ENCODE data around the gene ADK. TPM values are rescaled to one million over a fixed set of nuclear protein-coding genes. Genes with fewer than 3 reads are reported as not detected.

Gene ADK
- total RNA-seq, 1 experiment from 2014 or later, result 26.5 TPM

DNA sequence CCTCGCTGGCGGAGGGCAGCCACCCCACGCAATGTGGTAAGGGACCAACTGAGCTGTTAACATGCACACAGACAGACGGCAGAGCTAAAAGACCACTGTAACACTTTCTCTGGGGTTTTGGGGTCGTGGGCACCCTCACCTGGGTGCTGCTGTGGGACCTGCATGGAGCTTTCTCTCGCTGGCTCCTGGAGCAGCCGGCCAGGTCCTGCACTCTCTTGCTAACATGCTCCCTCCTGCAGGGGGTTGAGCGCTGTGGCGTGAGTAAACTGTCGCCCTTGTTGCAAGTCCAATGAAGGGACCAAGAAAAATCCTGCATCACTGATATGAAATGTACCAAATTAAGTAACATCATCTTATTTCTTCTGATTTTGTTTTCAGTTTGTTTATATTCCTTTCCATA is 92.0 kb downstream of the ADK start:
- no peak overlapping the region for H3K4me3 ChIP-seq
- no peaks in the 10 kb centered on the region for H3K36me3 ChIP-seq
- H3K9me3 ChIP-seq, result no peaks in the 10 kb centered on the region
- DNase-seq, result no peak
- H3K27me3 ChIP-seq, result no peaks in the 10 kb centered on the region

DNA sequence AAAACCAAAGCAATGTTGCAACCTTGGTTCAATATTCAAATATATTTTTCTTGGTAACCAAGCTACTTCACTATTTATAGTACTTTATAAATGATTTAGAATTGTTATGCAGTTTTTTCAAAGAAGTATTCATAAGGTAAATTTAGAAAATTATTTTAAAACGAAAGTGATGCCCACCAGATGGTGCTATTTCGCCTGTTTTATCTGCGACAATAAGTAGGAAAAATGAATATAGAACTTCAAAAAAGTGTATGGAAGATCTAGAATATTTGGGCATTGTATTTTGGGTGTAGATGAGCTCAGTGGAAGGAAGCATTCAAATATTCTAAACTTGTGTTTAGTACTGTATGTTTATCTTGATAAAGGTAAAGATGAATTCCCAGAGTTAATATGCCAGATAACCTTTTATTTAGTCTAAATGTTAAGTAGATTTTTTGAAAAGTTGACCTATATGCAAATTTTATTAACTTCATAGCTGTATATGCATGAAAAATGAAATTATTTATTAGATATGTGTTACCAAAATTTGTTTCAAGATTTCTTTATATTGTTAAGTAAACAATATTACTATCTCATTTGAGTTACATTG is 93.2 kb downstream of the ADK start:
- Histone ChIP-seq H3K4me3 (no peak overlapping the region), H3K27me3 (no peaks in the 10 kb centered on the region), H3K9me3 (no peaks in the 10 kb centered on the region), H3K36me3 (no peaks in the 10 kb centered on the region)
- DNase-seq, result no peak

DNA sequence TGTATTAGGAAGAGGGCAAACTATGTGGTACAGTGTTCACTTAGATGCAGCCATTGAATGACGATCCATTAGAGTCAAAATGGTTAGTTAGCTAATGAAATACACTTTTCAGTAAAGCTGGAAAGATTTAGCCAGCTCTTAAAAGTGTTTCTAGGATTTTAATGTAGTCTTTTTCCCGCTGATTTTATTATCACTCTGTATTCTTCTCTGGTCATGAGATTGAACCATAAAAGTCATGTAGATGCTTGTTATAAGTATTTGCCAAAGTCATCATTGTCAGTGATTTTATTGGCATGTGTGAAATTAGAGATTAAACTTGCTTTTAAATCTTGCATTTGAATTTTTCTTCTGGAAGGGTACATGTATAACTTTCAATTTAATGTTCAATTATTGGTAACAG is 93.8 kb downstream of the ADK start:
- no peaks in the 10 kb centered on the region for H3K27me3 ChIP-seq
- no peak for DNase-seq
- no peaks in the 10 kb centered on the region for H3K36me3 ChIP-seq
- H3K9me3 ChIP-seq, result no peaks in the 10 kb centered on the region
- no peak overlapping the region for H3K4me3 ChIP-seq

DNA sequence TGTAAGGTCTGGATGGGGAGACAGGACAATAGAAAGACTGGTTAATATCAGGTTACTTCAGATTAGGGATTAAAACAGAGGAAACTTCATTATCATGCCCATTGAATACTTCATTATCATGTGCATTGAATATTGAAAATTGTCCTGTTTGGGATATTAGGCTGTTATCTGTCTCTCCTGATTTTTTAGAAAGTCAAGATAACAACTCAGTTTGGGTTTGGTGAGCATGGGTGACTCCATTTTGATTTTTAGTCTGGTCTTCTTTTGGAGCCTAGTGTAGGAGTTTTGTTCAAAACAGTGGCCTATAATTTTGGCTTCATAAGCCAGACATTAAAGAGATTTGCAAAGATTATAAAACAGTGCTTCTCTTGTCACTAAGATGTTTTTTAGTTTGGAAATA is 95.5 kb downstream of the ADK start:
- H3K36me3 ChIP-seq, result no peaks in the 10 kb centered on the region
- no peaks in the 10 kb centered on the region for H3K9me3 ChIP-seq
- H3K4me3 ChIP-seq, result no peak overlapping the region
- no peaks in the 10 kb centered on the region for H3K27me3 ChIP-seq
- no peak for DNase-seq

DNA sequence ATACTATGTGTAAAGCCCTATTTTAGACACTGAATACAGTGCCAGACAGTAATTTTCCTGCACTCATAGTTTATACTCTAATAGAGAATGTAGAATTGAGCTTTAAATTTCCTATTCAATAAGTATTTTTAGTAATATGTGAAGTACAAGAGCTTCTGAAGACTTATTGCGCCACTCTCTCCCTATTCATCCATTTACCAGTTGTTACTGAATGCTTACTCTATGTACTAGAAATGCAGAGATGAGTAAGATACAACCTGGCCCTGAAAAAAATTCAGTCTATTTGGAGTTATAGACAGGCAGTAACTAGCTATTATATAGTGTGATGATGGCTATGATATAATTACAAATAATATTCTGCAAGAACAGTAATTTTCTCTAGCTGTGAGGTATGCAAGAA is 98.8 kb downstream of the ADK start:
- Histone ChIP-seq H3K9me3 (no peaks in the 10 kb centered on the region), H3K4me3 (no peak overlapping the region), H3K36me3 (no peaks in the 10 kb centered on the region), H3K27me3 (no peaks in the 10 kb centered on the region)
- no peak for DNase-seq

DNA sequence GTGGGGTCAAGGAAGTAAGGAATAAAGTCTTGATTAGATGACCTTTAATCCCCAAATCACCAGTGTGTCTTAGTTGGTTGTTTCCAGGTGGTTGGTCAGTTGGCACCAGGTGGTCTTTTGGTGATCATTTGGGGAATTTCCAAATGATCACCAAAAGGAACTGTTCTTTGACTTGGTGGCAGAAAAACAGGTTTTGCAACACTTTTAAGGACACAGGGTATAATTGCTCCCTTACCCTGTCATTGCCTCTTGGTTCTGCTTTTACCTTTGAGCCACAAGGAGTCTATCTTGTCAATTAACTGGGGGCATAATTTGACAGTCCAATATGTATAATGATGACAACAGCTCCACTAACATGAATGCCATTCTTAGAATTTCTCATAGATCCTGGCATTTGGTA is 104.2 kb downstream of the ADK start:
- Histone ChIP-seq H3K27me3 (no peaks in the 10 kb centered on the region), H3K36me3 (no peaks in the 10 kb centered on the region), H3K4me3 (no peak overlapping the region), H3K9me3 (no peaks in the 10 kb centered on the region)
- no peak for DNase-seq

DNA sequence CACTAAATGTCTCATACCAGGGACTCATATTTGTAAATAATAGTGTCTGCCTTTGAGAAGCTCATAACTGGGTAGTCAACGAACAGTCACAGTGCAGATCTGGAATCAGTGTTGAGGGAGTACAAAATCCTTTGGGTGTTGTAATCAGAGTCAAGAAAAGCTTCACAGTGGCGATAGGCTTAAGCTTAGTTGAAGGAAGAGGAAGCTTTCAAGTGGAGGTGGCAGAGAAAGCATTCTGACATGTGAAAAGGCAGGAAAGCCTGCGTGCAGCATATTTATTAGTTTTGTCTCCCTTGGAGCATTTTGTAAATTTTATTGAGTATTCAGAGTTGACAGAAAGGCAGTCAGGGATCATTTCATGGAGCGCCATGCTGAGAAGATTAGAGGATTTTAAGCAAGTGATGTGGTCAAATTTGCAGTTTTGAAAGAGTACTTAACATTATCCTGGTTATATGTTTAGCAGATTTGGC is 104.9 kb downstream of the ADK start:
- no peaks in the 10 kb centered on the region for H3K36me3 ChIP-seq
- H3K4me3 ChIP-seq, result no peak overlapping the region
- H3K9me3 ChIP-seq, result no peaks in the 10 kb centered on the region
- DNase-seq, result no peak
- no peaks in the 10 kb centered on the region for H3K27me3 ChIP-seq

DNA sequence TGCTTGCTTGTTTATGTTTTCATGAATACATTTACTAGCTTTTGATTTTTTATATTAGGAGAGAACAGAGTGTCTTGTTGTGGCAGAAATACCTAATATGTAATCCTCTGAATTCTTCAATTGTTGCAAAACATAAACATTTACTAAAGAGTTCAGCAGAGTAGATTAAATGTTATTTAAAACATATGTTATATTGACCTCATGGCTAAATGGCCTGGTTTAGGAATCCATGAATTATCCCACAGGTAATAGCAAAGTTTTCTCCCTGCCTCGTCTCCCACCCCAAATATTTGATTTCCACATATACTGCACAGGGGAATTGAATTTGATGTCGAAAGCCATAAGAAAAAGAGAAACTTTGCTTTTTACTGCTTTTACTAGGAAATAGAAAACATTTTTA is 111.8 kb downstream of the ADK start:
- Histone ChIP-seq H3K36me3 (no peaks in the 10 kb centered on the region), H3K27me3 (no peaks in the 10 kb centered on the region), H3K9me3 (no peaks in the 10 kb centered on the region), H3K4me3 (no peak overlapping the region)
- no peak for DNase-seq

DNA sequence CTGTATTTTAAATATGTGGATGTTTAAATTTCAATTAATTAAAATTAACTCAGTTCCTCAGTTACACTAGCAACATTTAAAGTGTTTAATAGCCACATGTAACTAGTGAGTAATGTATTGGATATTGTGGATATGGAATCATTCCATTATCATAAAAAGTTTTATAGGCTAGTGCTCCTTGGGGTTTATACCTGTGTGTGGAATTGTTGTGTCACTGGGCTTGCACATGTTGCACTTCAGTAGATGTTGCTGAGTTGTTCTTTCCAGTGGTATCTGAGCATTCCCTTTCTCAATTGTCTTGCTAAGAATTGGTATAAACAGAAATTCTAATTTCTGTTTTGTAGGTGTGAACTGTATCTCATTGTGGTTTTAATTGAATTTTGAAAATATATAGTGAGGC is 113.0 kb downstream of the ADK start:
- no peak for DNase-seq
- Histone ChIP-seq H3K4me3 (no peak overlapping the region), H3K36me3 (no peaks in the 10 kb centered on the region), H3K27me3 (no peaks in the 10 kb centered on the region), H3K9me3 (no peaks in the 10 kb centered on the region)

DNA sequence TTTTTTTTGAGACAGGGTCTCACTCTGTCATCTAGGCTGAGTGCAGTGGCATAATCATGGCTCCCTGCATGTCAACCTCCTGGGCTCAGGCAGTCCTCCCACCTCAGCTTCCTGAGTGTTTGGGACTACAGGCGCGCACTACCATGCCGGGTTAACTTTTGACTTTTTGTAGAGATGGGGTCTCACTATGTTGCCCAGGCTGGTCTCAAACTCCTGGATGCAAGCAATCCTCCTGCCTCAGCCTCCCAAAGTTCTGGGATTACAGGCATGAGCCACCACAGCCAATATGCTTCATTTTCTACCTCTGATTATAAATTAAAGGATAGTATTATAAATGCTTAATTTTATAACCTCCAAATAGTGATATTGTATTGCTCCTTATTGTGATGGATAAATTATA is 121.3 kb downstream of the ADK start:
- H3K27me3 ChIP-seq, result no peaks in the 10 kb centered on the region
- H3K36me3 ChIP-seq, result no peaks in the 10 kb centered on the region
- no peak for DNase-seq
- H3K4me3 ChIP-seq, result no peak overlapping the region
- H3K9me3 ChIP-seq, result no peaks in the 10 kb centered on the region

DNA sequence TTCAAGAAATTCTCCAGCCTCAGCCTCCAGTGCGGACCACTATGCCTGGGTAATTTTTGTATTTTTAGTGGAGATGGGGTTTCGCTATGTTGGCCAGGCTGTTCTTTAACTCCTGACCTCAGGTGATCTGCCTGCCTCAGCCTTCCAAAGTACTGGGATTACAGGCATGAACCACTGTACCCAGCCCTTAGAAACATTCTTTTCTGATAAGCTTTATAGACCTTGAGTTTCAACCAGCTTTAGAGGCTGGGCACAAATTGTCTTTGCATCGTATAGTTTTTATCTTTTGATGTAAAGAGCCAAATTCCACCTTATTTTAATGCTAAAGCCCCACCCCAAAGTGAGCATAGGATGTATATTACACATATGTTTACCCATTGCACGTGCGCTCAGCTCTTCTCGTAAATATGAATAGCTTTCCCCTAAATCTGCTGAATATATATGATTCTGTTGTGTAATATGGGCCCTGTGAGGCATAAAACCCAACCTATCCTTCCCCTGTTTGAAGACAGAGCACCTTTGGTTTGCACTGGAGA is 124.8 kb downstream of the ADK start:
- H3K36me3 ChIP-seq, result no peaks in the 10 kb centered on the region

DNA sequence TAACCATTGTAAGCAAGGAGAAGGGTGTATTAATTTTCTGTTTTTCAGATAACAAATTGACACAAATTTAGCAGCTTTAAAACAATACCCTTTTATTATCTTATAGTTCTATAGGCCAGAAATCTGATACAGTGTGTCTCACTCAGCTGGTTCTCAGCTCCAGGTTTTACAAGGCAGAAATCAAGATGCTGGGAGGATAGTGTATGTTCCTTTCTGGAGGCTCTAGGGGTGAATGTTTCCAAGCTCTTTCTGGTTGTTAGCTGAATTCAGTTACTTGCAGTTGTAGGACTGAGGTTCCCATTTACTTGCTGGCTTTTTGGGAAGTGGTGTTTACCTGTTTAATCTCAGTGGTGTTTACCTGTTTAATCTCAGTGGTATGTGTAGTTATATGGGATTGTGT is 125.4 kb downstream of the ADK start:
- Histone ChIP-seq H3K36me3 (no peaks in the 10 kb centered on the region), H3K4me3 (no peak overlapping the region), H3K9me3 (no peaks in the 10 kb centered on the region), H3K27me3 (no peaks in the 10 kb centered on the region)
- no peak for DNase-seq

More for the DNA sequence above, 124.8 kb downstream of the ADK start:
- Histone ChIP-seq H3K9me3 (no peaks in the 10 kb centered on the region), H3K4me3 (no peak overlapping the region), H3K27me3 (no peaks in the 10 kb centered on the region)
- no peak for DNase-seq

DNA sequence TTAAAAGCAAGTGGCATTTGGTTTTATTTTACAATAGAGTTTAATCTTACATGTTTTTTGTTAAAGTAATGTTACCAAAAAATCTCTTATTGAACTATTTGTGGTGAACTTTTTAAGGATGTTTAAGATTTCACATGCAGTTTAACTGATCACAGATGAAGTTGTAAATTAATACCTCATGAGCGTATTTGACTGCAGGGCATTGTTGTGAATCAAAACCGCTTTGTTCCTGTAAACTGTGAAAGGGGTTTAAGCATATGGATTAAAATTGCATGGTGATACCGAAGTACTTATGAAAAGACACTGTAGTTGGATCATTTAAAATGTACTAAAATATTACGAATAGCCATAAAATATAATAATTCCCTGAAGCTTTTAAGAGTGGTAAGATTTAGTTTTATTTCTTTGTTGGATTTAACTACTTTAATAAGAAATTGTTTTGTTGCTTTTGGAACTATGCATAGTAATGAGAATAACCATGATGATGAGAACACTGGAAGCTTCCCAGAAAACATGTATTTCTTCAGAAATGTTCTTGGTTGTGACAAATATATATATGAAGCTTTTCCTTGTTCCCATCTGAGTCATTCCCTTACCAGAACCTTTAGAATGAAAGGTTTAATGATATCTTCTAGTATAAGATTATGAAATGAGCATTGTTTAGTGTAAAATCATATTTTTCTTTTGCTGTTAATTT is 131.3 kb downstream of the ADK start:
- H3K4me3 ChIP-seq, result no peak overlapping the region

DNA sequence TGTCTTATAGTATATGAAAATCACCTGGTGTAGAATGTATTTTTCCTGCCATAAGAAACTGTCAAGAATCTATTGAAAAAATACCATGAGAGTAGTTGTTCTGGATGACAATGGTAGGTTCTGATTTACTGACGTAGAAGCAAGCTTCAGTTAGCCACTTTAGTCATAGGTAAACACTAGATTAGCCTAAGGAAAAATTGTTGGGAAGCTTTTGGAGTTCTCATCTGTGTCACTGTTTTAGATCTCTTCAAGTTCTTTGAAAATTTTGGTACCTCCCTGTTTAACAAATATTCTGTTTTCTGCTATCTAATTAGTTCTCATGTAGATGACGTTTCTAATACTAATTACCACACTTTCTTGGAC is 131.8 kb downstream of the ADK start:
- DNase-seq, result no peak
- Histone ChIP-seq H3K9me3 (peaks cover 2% of the 10 kb centered on the region; the same call in 1 of the 2 replicates), H3K4me3 (no peak overlapping the region), H3K36me3 (no peaks in the 10 kb centered on the region), H3K27me3 (no peaks in the 10 kb centered on the region)

More for the DNA sequence above, 131.3 kb downstream of the ADK start:
- Histone ChIP-seq H3K27me3 (no peaks in the 10 kb centered on the region), H3K9me3 (peaks cover 2% of the 10 kb centered on the region; the same call in 1 of the 2 replicates), H3K36me3 (no peaks in the 10 kb centered on the region)
- DNase-seq, result no peak

DNA sequence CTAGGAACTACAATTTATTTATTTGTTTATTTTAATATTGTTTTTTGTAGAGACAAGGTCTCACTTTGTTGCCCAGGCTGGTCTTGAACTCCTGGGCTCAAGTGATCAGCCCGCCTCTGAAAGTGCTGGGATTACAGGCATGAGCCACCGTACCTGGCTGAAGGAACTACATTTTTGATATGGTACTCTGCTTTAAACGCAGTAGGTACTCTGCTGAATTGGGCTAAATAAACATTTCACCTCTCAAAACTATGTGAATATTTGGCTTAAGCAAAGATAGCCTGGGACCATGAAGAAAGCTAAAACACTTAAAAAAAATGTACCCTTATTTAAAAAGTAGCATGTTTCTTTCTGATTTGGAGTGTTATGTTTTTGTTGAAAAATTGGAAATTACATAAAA is 138.2 kb downstream of the ADK start:
- Histone ChIP-seq H3K4me3 (no peak overlapping the region), H3K36me3 (no peaks in the 10 kb centered on the region), H3K9me3 (peaks cover 2% of the 10 kb centered on the region; the same call in 1 of the 2 replicates), H3K27me3 (no peaks in the 10 kb centered on the region)
- no peak for DNase-seq

DNA sequence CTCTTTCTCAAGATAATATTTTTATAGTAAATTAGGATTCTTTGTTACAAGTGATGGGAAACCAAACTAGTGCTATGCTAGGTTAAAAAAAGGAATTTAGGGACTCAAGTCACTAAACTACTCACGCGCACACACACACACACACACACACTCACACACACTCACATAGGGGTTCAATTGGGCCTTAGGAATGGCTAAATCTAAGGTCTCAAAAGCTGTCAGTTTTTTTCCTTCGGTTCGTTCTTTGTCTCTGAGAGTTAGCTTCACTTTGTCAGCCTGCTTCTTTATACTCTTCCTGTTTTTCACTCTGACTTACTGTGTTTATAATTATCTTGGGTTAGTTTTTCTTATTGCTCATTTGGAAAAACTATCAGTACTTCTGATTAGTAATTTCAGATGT is 138.9 kb downstream of the ADK start:
- DNase-seq, result no peak
- Histone ChIP-seq H3K9me3 (no peaks in the 10 kb centered on the region), H3K36me3 (no peaks in the 10 kb centered on the region), H3K4me3 (no peak overlapping the region), H3K27me3 (no peaks in the 10 kb centered on the region)

DNA sequence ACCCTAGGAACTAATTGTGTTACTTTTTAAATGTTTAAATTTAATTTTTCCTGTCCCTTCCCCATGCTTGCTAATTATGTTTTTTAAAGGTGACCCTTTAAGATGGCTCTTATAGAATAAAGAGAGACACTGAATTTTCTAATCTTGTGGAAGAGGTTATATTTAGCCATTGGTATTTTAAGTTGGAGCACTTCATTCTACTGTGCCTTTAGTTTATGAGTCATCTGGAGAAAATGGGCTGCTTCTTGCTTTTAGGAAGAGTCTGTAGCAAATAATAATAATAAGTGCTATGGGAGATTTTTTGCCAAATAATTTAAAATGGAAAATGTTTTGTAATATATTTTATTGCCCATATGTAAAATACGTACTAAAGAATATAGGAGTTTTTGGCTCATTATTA is 139.7 kb downstream of the ADK start:
- H3K4me3 ChIP-seq, result no peak overlapping the region
- DNase-seq, result no peak
- no peaks in the 10 kb centered on the region for H3K36me3 ChIP-seq

DNA sequence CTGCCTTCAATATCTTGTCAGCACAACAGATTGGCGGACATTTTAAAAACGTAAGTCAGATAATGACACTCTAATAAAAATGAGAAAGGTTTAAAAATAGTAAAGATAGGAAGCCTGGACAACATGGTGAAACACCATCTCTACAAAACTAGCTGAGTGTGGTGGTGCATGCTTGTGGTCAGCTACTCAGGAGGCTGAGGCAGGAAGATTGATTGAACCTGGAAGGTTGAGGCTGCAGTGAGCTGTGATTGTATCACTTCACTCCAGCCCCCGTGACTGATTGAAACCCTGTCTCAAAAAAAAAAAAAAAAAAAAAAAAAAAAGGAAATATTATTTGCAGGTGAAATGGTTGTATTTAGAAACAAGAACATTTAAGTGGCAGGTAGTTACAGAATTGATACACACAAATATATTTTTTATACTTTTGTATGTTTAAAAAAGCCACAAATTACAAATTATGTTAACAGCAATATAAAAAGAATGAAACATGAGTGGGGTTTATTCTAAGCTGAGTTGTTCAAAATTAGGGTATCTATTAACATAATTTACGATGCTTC is 141.9 kb downstream of the ADK start:
- no peak for DNase-seq
- no peak overlapping the region for H3K4me3 ChIP-seq
- H3K36me3 ChIP-seq, result no peaks in the 10 kb centered on the region
- no peaks in the 10 kb centered on the region for H3K9me3 ChIP-seq
- no peaks in the 10 kb centered on the region for H3K27me3 ChIP-seq

More for the DNA sequence above, 139.7 kb downstream of the ADK start:
- H3K9me3 ChIP-seq, result no peaks in the 10 kb centered on the region
- H3K27me3 ChIP-seq, result no peaks in the 10 kb centered on the region

All from MG63 (cell line).